ENCODE data around the gene SLC12A1. TPM values are rescaled to one million over a fixed set of nuclear protein-coding genes. Genes with fewer than 3 reads are reported as not detected.
A peak's percentile ranks its signal among the peaks of the same experiment; 100 is the strongest.

The SLC12A1 gene
- polyA plus RNA-seq, 2 of the 4 experiments (the other 2 are of a cell fraction), result not detected

DNA sequence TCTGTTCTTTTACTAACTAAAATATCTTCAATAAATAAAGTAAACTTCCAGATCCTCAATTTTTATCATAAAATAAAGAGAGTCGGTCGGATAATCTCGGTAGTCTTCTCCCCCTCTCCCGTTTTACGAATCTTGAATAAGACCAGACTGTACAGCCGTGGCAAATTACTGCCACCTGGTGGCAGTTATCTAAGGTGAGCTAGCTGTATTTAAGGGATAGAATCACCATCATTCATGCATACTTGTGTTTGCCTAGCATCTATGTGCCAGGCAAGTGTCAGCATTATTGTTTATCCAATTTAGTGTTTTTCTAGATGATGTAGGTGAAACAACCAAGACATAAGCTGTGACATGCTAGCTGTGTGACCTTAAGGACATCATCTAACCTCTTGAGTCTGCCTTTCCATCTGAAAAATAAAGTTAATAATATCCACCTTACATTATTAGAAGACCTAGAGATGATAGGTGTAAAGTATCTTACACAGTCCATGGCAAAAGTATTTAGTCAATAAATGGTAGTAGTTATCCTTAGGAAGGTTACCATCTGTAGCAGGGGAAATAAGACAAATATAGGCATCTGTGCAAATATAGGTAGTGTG, 146.5 kb downstream of the SLC12A1 start:
- H3K9me3 ChIP-seq, result no peaks in the 10 kb centered on the region
- POLR2A ChIA-PET, result no interaction called here
- CTCF ChIA-PET, result interaction anchor here (0.8 to 2.2 kb wide), 7 partner anchors 9 to 1156 kb away, joined by 3 to 13 read pairs (median 5); no protein-coding TSS in a partner anchor
- DNase-seq (ENCODE audit: low read depth in 1 of 2, low spot score in 1 of 2), result peak; percentile 35 to 71
- no peak overlapping the region for H3K4me3 ChIP-seq
- no peak overlapping the region for H3K27ac ChIP-seq
- peak; percentile 80 to 93; a peak in 5 of 6 replicates for ATAC-seq
- WGBS (ENCODE audit: missing lambda C conversion rate), result under 1% methylated on average over 6 of the region's 6 CpGs
- TF ChIP-seq, protein P1, sequence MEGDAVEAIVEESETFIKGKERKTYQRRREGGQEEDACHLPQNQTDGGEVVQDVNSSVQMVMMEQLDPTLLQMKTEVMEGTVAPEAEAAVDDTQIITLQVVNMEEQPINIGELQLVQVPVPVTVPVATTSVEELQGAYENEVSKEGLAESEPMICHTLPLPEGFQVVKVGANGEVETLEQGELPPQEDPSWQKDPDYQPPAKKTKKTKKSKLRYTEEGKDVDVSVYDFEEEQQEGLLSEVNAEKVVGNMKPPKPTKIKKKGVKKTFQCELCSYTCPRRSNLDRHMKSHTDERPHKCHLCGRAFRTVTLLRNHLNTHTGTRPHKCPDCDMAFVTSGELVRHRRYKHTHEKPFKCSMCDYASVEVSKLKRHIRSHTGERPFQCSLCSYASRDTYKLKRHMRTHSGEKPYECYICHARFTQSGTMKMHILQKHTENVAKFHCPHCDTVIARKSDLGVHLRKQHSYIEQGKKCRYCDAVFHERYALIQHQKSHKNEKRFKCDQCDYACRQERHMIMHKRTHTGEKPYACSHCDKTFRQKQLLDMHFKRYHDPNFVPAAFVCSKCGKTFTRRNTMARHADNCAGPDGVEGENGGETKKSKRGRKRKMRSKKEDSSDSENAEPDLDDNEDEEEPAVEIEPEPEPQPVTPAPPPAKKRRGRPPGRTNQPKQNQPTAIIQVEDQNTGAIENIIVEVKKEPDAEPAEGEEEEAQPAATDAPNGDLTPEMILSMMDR (IDR thresholded peaks at IDR 0.05), result peak; percentile 67
- TF ChIP-seq CEBPB (IDR thresholded peaks at IDR 0.05) (no peak), RAD21 (conservative IDR thresholded peaks at IDR 0.05 in 1 of 2, IDR thresholded peaks at IDR 0.05 in 1 of 2) (peak; percentile 57 to 66), ZFP36 (IDR thresholded peaks at IDR 0.05; ENCODE audit: borderline replicate concordance, partially characterized antibody) (no peak), NFE2L2 (conservative IDR thresholded peaks at IDR 0.05; ENCODE audit: low read length) (no peak), SMC3 (IDR thresholded peaks at IDR 0.05) (peak; percentile 52; the same call in 2 of the 3 replicates), CBX8 (IDR thresholded peaks at IDR 0.05) (no peak), KDM1A (IDR thresholded peaks at IDR 0.05; ENCODE audit: low read depth) (no peak), MAFK (IDR thresholded peaks at IDR 0.05; ENCODE audit: partially characterized antibody) (no peak), HOXB5 (CRISPR knock-in tag; IDR thresholded peaks at IDR 0.05) (no peak)
- TF ChIP-seq, protein P2, sequence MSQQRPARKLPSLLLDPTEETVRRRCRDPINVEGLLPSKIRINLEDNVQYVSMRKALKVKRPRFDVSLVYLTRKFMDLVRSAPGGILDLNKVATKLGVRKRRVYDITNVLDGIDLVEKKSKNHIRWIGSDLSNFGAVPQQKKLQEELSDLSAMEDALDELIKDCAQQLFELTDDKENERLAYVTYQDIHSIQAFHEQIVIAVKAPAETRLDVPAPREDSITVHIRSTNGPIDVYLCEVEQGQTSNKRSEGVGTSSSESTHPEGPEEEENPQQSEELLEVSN (IDR thresholded peaks at IDR 0.05; ENCODE audit: borderline replicate concordance, low read depth), result no peak
- TF ChIP-seq, protein P3, sequence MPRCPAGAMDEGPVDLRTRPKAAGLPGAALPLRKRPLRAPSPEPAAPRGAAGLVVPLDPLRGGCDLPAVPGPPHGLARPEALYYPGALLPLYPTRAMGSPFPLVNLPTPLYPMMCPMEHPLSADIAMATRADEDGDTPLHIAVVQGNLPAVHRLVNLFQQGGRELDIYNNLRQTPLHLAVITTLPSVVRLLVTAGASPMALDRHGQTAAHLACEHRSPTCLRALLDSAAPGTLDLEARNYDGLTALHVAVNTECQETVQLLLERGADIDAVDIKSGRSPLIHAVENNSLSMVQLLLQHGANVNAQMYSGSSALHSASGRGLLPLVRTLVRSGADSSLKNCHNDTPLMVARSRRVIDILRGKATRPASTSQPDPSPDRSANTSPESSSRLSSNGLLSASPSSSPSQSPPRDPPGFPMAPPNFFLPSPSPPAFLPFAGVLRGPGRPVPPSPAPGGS (IDR thresholded peaks at IDR 0.05), result no peak
- TF ChIP-seq, protein P4, sequence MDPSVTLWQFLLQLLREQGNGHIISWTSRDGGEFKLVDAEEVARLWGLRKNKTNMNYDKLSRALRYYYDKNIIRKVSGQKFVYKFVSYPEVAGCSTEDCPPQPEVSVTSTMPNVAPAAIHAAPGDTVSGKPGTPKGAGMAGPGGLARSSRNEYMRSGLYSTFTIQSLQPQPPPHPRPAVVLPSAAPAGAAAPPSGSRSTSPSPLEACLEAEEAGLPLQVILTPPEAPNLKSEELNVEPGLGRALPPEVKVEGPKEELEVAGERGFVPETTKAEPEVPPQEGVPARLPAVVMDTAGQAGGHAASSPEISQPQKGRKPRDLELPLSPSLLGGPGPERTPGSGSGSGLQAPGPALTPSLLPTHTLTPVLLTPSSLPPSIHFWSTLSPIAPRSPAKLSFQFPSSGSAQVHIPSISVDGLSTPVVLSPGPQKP (IDR thresholded peaks at IDR 0.05; ENCODE audit: low read depth, low read length), result no peak
- FAIRE-seq, result no peak
- peak overlapping the region; percentile 52 for H3K4me2 ChIP-seq
- peaks cover 12% of the 10 kb centered on the region; the same call in 2 of the 3 replicates for H3K4me1 ChIP-seq

Small RNA genes lying within 50 kb of the gene (small RNA-seq; reads per million reads assigned to genes)
- gene RF00019, result 0 reads per million in 6 experiments

Other genes starting within 250 kb of the SLC12A1 start
- gene SLC24A5, start 85.3 kb upstream of the SLC12A1 start, polyA plus RNA-seq (2011; rRNA removed), result 0.05 TPM in 1 of 2 replicates, not detected in the other
- not detected in 3 replicates for gene SLC24A5, start 85.3 kb upstream of the SLC12A1 start, polyA plus RNA-seq (2017; fragmentation: RNase III; extraction: RNeasy Plus Mini Kit Qiagen cat#74134 plus additional on column Dnase treatment)
- gene MYEF2, start 28.0 kb upstream of the SLC12A1 start, polyA plus RNA-seq (2011; rRNA removed), result 36.0 and 56.1 TPM in 2 replicates
- gene MYEF2, start 28.0 kb upstream of the SLC12A1 start, polyA plus RNA-seq (2017; fragmentation: RNase III; extraction: RNeasy Plus Mini Kit Qiagen cat#74134 plus additional on column Dnase treatment), result 43.5 to 50.0 TPM (median 45.6 TPM) in 3 replicates
- gene CTXN2, start 14.6 kb upstream of the SLC12A1 start, polyA plus RNA-seq (2011; rRNA removed), result not detected in 2 replicates
- gene CTXN2, start 14.6 kb upstream of the SLC12A1 start, polyA plus RNA-seq (2017; fragmentation: RNase III; extraction: RNeasy Plus Mini Kit Qiagen cat#74134 plus additional on column Dnase treatment), result not detected in 3 replicates
- 47.8 and 89.1 TPM in 2 replicates for gene DUT, start 125.1 kb downstream of the SLC12A1 start, polyA plus RNA-seq (2011; rRNA removed)
- gene DUT, start 125.1 kb downstream of the SLC12A1 start, polyA plus RNA-seq (2017; fragmentation: RNase III; extraction: RNeasy Plus Mini Kit Qiagen cat#74134 plus additional on column Dnase treatment), result 105 to 114 TPM (median 110 TPM) in 3 replicates